SK-MEL-5 (cell line): ENCODE results near the gene BECN2. TPM values are rescaled to one million over a fixed set of nuclear protein-coding genes. Genes with fewer than 3 reads are reported as not detected.

Experiments used
- DNase-seq: peaks from one replicate; pipeline ENCODE4 v3.0.0-alpha.2; 2016; ENCODE audit warnings: low read depth, low spot score
- in situ Hi-C: cut with HindIII; loops from 2 replicates; pipeline ENCODE4 v1.10.0; 2016; ENCODE audit warnings: low sequenced_read_pairs, high pct_unique_total_duplicates, low pct_unique_long_range_greater_than_20kb
- polyA plus RNA-seq, 2 experiments: library from polyadenylated mRNA; depleted of rRNA; stranded (reverse); fragments of >200 nt; gene quantifications; 2 replicates each; pipeline ENCODE4 v1.2.3, GENCODE V29; 2015
- total RNA-seq: library from RNA; depleted of rRNA; stranded (reverse); fragments of >200 nt; shearing (Covaris generic); gene quantifications from 2 replicates; pipeline ENCODE4 v1.2.3, GENCODE V29; 2014; rRNA removed

BECN2 gene
- total RNA-seq, result not detected in 2 replicates
- polyA plus RNA-seq (2015; cell fraction: cytosol; rRNA removed), result not detected in 2 replicates
- not detected in 2 replicates for polyA plus RNA-seq (2015; cell fraction: nucleus; rRNA removed)

GRCh38 chr1:241957692-241958494 lies at the start of gene BECN2:
BECN2 (plus strand) TSS chr1:241957767; CDS start chr1:241957767, 0 bp downstream.
- DNase-seq, result no peak
- in situ Hi-C loops, result no loop called here

GRCh38 chr1:241916196-241916595 lies 41.4 kb upstream of the BECN2 start:
- in situ Hi-C loops, result no loop called here

GRCh38 chr1:241917487-241917886 lies 40.1 kb upstream of the BECN2 start:
- no peak for DNase-seq
- in situ Hi-C loops, result no loop called here

More at GRCh38 chr1:241916196-241916595, 41.4 kb upstream of the BECN2 start:
- DNase-seq, result no peak

GRCh38 chr1:241918879-241919278 lies 38.7 kb upstream of the BECN2 start:
- no peak for DNase-seq
- in situ Hi-C loops, result no loop called here

- in situ Hi-C loops, result no loop called here
- no peak for DNase-seq
Measured at GRCh38 chr1:241924080-241924808, 33.3 kb upstream of the BECN2 start.

GRCh38 chr1:241926141-241926540 lies 31.4 kb upstream of the BECN2 start:
- DNase-seq, result no peak
- in situ Hi-C loops, result no loop called here

- in situ Hi-C loops, result no loop called here
- no peak for DNase-seq
Measured at GRCh38 chr1:241927321-241927720, 30.2 kb upstream of the BECN2 start.

GRCh38 chr1:241932845-241933244 lies 24.7 kb upstream of the BECN2 start:
- DNase-seq, result no peak
- in situ Hi-C loops, result no loop called here

GRCh38 chr1:241934201-241934848 lies 23.2 kb upstream of the BECN2 start:
- no peak for DNase-seq
- in situ Hi-C loops, result no loop called here

- peak; percentile 13 for DNase-seq
- in situ Hi-C loops, result no loop called here
Measured at GRCh38 chr1:241934866-241935265, 22.7 kb upstream of the BECN2 start.

GRCh38 chr1:241939798-241940197 lies 17.8 kb upstream of the BECN2 start:
- in situ Hi-C loops, result no loop called here
- no peak for DNase-seq

- no peak for DNase-seq
- in situ Hi-C loops, result no loop called here
Measured at GRCh38 chr1:241942738-241943137, 14.8 kb upstream of the BECN2 start.

- in situ Hi-C loops, result no loop called here
- no peak for DNase-seq
Measured at GRCh38 chr1:241944300-241944699, 13.3 kb upstream of the BECN2 start.

- in situ Hi-C loops, result no loop called here
Measured at GRCh38 chr1:241947354-241947753, 10.2 kb upstream of the BECN2 start.

GRCh38 chr1:241950390-241950789 lies 7.2 kb upstream of the BECN2 start:
- in situ Hi-C loops, result no loop called here
- no peak for DNase-seq

More at GRCh38 chr1:241947354-241947753, 10.2 kb upstream of the BECN2 start:
- DNase-seq, result no peak

GRCh38 chr1:241962153-241962552 lies 4.6 kb downstream of the BECN2 start:
- DNase-seq, result peak; percentile 18
- in situ Hi-C loops, result no loop called here

GRCh38 chr1:241963722-241964121 lies 6.2 kb downstream of the BECN2 start:
- in situ Hi-C loops, result no loop called here
- DNase-seq, result peak; percentile 24
